GM13977 (cell line): ENCODE data around the gene PRUNE2.

Source experiments
- DNase-seq: peaks from one replicate; pipeline ENCODE4 v3.0.0; 2012; ENCODE audit warnings: low spot score
- CTCF ChIP-seq: IDR thresholded peaks from 2 replicates; pipeline ENCODE4 v1.5.1; 2012; ENCODE audit warnings: mild to moderate bottlenecking, control low read depth; ENCODE audit not compliant: insufficient read depth; ENCODE audit errors: extremely low read depth, missing control alignments
- in situ Hi-C: fragments of 300-500 bp; cut with MboI; formaldehyde crosslinking; loops from one replicate; pipeline ENCODE4 v1.12.0; 2022; ENCODE audit warnings: low sequenced_read_pairs, low pct_unique_long_range_greater_than_20kb, mixed read lengths, inconsistent platforms; ENCODE audit not compliant: unreplicated experiment

PRUNE2 gene

GRCh38 chr9:76913467-76913866 is 7.6 kb upstream of the PRUNE2 start:
- no peak for DNase-seq
- TF ChIP-seq CTCF, result no peak
- in situ Hi-C loops, result no loop called here

GRCh38 chr9:76912636-76913275 is 6.8 kb upstream of the PRUNE2 start:
- in situ Hi-C loops, result no loop called here
- TF ChIP-seq CTCF, result no peak
- DNase-seq, result no peak

GRCh38 chr9:76911971-76912370 is 6.1 kb upstream of the PRUNE2 start:
- in situ Hi-C loops, result no loop called here
- no peak for DNase-seq
- TF ChIP-seq CTCF, result no peak

GRCh38 chr9:76910861-76911260 is 4.9 kb upstream of the PRUNE2 start:
- in situ Hi-C loops, result no loop called here
- TF ChIP-seq CTCF, result no peak
- DNase-seq, result no peak

- TF ChIP-seq CTCF, result no peak
- in situ Hi-C loops, result no loop called here
- DNase-seq, result no peak
Measured at GRCh38 chr9:76906647-76906975, 697 bp upstream of the PRUNE2 start.

GRCh38 chr9:76904661-76905457 is 1.1 kb downstream of the PRUNE2 start:
- no peak for DNase-seq
- TF ChIP-seq CTCF, result no peak
- in situ Hi-C loops, result no loop called here
